ENCODE results near the gene FAM107B. TPM values are rescaled to one million over a fixed set of nuclear protein-coding genes. Genes with fewer than 3 reads are reported as not detected.

FAM107B gene
- total RNA-seq, 1 donor from 2014 or later, result 286 TPM

- Mint-ChIP-seq H3K4me1 (peaks cover 54% of the 10 kb centered on the region), H3K27ac (no peak overlapping the region), H3K36me3 (ENCODE audit: low read depth) (no peaks in the 10 kb centered on the region), H3K4me3 (no peak overlapping the region), H3K27me3 (no peaks in the 10 kb centered on the region), H3K9me3 (no peaks in the 10 kb centered on the region)
- TF ChIP-seq, protein P1, sequence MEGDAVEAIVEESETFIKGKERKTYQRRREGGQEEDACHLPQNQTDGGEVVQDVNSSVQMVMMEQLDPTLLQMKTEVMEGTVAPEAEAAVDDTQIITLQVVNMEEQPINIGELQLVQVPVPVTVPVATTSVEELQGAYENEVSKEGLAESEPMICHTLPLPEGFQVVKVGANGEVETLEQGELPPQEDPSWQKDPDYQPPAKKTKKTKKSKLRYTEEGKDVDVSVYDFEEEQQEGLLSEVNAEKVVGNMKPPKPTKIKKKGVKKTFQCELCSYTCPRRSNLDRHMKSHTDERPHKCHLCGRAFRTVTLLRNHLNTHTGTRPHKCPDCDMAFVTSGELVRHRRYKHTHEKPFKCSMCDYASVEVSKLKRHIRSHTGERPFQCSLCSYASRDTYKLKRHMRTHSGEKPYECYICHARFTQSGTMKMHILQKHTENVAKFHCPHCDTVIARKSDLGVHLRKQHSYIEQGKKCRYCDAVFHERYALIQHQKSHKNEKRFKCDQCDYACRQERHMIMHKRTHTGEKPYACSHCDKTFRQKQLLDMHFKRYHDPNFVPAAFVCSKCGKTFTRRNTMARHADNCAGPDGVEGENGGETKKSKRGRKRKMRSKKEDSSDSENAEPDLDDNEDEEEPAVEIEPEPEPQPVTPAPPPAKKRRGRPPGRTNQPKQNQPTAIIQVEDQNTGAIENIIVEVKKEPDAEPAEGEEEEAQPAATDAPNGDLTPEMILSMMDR (IDR thresholded peaks at IDR 0.05), result no peak
- ChIA-PET CTCF (no interaction called here), POLR2A (interaction anchor here (1.5 to 3.3 kb wide), 3 partner anchors 8 to 45 kb away, joined by 5 to 10 read pairs (median 9); no protein-coding TSS in a partner anchor)
- intact Hi-C loops (cut with micrococcal nuclease), result loop anchor here (1.0 kb wide), 1 partner anchor 11 kb away; no protein-coding TSS in a partner anchor
- DNase-seq (no peak), ATAC-seq (ENCODE audit: low read depth) (no peak)
Observed at GRCh38 chr10:14612873-14613587, 161.7 kb downstream of the FAM107B start.

- TF ChIP-seq, protein P1 (IDR thresholded peaks at IDR 0.05), result no peak
- no peaks in the 10 kb centered on the region for H3K36me3 Mint-ChIP-seq (ENCODE audit: low read depth)
- H3K9me3 Mint-ChIP-seq, result no peaks in the 10 kb centered on the region
- ChIA-PET CTCF (interaction anchor here (1.5 kb wide), 1 partner anchor 123 kb away, joined by 3 read pairs; no protein-coding TSS in a partner anchor), POLR2A (interaction anchor here (0.7 to 3.3 kb wide), 4 partner anchors 8 to 172 kb away, joined by 3 to 10 read pairs (median 7); no protein-coding TSS in a partner anchor)
- DNase-seq (no peak), ATAC-seq (ENCODE audit: low read depth) (no peak)
- H3K4me3 Mint-ChIP-seq, result no peak overlapping the region
- H3K27me3 Mint-ChIP-seq, result no peaks in the 10 kb centered on the region
- intact Hi-C loops (cut with micrococcal nuclease), result no loop called here
- no peak overlapping the region for H3K27ac Mint-ChIP-seq
- H3K4me1 Mint-ChIP-seq, result peaks cover 56% of the 10 kb centered on the region
Observed at GRCh38 chr10:14611968-14612693, 162.6 kb downstream of the FAM107B start.

DNA sequence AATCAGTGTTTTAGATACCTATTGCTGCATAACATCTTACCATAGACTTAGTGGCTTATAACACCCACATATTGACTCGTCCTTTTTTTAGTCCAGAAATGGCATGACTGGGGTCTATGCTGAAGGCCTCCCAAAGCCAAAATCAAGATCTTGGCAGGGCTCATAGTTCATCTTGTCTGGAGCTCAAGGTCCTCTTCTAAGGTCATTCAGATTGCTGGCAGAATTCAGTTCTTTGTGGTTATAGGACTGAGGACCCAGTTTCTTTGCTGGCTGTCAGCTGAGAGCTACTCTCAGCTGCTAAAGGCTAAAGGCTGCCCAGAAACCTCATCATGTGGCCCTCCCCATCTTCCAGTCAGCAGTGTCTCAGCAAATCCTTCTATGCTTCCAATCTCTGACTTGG, 165.5 kb downstream of the FAM107B start:
- intact Hi-C loops (cut with micrococcal nuclease), result loop anchor here (1.0 to 5.0 kb wide), 3 partner anchors 8 to 533 kb away; no protein-coding TSS in a partner anchor
- CTCF ChIA-PET, result no interaction called here
- ATAC-seq (ENCODE audit: low read depth) (no peak), DNase-seq (no peak)
- Mint-ChIP-seq H3K9me3 (no peaks in the 10 kb centered on the region), H3K27ac (peak overlapping the region; percentile 78), H3K36me3 (ENCODE audit: low read depth) (peaks cover 5% of the 10 kb centered on the region), H3K4me1 (peaks cover 64% of the 10 kb centered on the region), H3K27me3 (no peaks in the 10 kb centered on the region), H3K4me3 (peak overlapping the region; percentile 30)
- TF ChIP-seq, protein P1 (IDR thresholded peaks at IDR 0.05), result no peak
- POLR2A ChIA-PET, result interaction anchor here (0.9 to 5.9 kb wide), 10 partner anchors 9 to 228 kb away, joined by 3 to 58 read pairs (median 6); partner anchors contain the start of genes CDNF, HSPA14 and MSANTD7

- DNase-seq (peak; percentile 48), ATAC-seq (ENCODE audit: low read depth) (peak; percentile 68)
- POLR2A ChIA-PET, result interaction anchor here (0.8 to 5.9 kb wide), 13 partner anchors 8 to 270 kb away, joined by 3 to 58 read pairs (median 5); partner anchors contain the start of genes CDNF, HSPA14, MSANTD7 and SUV39H2
- Mint-ChIP-seq H3K9me3 (no peaks in the 10 kb centered on the region), H3K27me3 (no peaks in the 10 kb centered on the region), H3K4me3 (peak overlapping the region; percentile 47), H3K27ac (peak overlapping the region; percentile 92), H3K36me3 (ENCODE audit: low read depth) (peaks cover 6% of the 10 kb centered on the region), H3K4me1 (peaks cover 62% of the 10 kb centered on the region)
- CTCF ChIA-PET, result interaction anchor here (0.5 to 1.1 kb wide), 2 partner anchors 132 to 184 kb away, joined by 4 read pairs; no protein-coding TSS in a partner anchor
- TF ChIP-seq, protein P1 (IDR thresholded peaks at IDR 0.05), result no peak
- intact Hi-C loops (cut with micrococcal nuclease), result loop anchor here (1.0 to 5.0 kb wide), 4 partner anchors 9 to 534 kb away; no protein-coding TSS in a partner anchor
Observed at GRCh38 chr10:14608381-14609001, 166.2 kb downstream of the FAM107B start.

Measured in activated B cell treated with CpG ODN at 0.5 μM for 24 hours (primary cell).